ENCODE measurements around the gene SKP2.

- no peak for TF ChIP-seq CTCF (IDR thresholded peaks at IDR 0.05)
- no peak for TF ChIP-seq POLR2A (IDR thresholded peaks at IDR 0.05)
Observed at GRCh38 chr5:36168737-36169136, 16.8 kb downstream of the SKP2 start.
